SH-SY5Y (cell line): Measurements from ENCODE around the gene LRCH3.

Source experiments
- GATA2 ChIP-seq: IDR thresholded peaks from 2 replicates; pipeline ENCODE4 v1.6.1; 2011; ENCODE audit warnings: mild to moderate bottlenecking, low read depth, low read length
- GATA3 ChIP-seq: IDR thresholded peaks from 2 replicates; pipeline ENCODE4 v1.6.1; 2011; ENCODE audit warnings: low read depth, mild to moderate bottlenecking, low read length, moderate library complexity

Gene LRCH3

DNA sequence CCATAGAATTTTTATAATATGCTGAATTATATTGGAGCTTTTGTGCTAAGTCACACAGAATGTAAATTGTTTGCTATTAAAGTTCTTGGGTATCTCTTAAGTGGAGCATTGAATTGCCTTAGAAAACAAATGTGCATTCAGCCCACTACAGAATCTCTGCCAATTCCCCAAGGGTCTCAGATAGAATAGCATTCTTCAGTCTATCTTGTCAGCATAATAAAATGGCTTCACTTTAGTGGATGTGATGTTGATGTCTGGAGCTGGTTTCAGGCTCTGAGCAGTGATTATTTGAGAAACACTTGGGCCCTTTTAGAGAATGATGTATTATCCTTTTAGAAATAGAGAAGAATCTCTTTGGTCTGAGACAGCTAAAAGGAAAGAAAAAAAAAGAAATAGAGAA lies 45.2 kb downstream of the LRCH3 start:
- no peak for TF ChIP-seq GATA3
- TF ChIP-seq GATA2 = no peak

DNA sequence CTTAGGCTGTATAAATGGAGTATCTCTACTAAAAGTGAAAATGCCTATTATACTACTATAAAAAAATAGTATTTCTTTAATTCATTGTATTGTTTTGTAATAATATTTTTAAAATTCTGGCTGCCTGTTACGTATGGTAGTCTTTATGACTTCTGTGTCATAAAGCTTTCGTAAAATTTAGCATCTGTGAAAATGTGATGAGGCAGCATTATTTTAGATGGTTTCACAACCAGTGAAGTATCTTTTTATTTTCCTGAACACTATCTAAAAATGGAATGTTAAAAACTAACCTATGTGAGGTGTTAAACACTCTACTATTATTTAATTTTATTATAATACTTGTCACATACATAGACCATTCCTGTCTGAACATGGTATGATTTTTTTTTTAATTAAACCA lies 46.2 kb downstream of the LRCH3 start:
- no peak for TF ChIP-seq GATA2
- TF ChIP-seq GATA3 = no peak

DNA sequence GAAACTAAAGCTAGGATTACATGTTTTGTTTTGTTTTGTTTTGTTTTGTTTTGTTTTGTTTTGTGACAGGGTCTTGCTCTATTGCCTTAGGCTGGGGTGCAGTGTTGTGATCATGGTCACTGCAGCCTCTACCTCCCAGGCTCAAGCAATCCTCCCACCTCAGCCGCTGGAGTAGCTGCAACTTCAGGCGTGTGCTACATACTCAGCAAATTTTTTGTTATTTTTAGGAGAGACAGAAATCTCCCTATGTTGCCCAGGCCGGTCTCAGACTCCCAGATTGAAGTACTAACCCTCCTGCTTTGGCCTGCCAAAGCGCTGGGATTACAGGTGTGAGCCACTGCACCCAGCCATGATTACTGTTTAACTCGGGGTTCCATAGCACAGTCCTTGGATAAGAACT lies 50.7 kb downstream of the LRCH3 start:
- no peak for TF ChIP-seq GATA2
- no peak for TF ChIP-seq GATA3

DNA sequence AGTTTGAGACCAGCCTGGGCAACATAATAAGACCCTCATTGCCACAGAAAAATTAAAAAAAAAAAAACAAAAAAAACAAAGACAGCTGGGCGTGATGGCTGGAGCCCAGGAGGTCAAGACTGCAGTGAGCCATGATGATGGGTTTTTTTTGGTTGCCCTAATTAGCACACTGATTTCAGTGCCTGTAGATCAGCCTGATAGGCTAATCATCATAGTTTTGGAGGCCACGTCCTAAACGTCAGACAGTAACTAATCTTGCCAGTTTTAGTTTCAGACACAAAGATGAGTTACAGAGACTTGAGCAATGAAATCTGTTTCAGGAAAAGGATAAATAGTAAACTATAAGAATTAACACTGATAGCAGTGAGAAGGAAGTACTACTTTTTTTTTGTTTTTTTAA lies 55.4 kb downstream of the LRCH3 start:
- TF ChIP-seq GATA3 (no peak), GATA2 (0 out of 2 replicates have a peak, but pooled peaks have one; percentile 19)

DNA sequence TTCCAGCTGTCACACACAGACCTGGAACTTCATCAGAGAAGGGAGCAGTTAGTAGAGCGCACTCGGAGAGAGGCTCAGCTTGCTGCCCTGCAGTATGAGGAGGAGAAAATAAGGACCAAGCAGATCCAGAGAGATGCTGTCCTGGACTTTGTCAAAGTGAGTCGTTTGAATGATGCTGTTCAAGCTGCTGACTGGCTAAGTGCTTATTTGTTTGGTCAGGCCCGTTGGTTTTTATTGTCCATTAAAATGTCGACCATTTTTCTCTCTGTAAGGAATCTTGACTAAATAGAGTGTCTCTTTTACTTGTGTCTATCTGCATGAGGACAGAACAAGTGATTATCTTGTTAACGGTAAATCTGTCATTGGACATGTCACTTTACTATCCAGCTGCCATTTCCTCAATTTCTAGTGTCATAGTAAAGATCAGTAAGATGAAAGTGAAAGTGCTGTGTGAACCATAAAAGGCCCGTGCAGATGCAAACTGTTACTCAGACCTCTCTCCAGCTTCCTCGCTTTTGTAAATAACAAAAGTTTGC lies 56.9 kb downstream of the LRCH3 start:
- TF ChIP-seq GATA3 = no peak
- TF ChIP-seq GATA2 = no peak

DNA sequence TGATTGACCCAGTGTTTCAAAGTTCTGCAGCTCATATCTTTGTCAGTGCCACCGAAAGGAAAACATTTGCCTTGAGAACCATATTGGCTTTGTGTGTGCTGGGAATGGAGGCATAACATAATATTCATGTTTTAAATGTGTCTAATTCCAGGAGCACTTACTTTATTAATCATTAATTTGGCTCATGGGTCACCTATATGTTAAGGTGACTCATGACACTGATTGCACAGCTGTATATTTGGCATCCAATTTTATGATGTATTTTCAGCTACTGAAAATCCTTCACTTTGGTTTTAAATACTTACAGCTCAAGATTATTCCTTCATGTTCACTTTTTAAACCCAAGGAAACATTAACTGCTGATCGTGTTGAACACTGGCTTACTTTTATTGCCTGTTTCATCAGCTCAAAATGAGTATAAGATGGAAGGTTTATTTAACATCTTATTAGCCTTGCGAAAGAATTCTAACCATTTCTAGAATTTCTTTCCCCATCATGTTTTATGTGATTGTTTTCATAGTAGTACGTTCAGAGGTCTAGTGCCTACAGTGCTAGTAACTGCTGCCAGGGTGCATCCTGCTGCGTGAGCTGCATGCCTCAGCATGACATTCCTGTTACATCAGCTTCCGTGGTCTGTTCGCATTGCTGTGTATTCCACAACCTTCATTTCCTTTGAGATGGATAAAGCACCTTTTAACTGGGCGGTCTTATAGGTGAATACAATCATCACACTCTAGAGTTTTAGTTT lies 63.7 kb downstream of the LRCH3 start:
- TF ChIP-seq GATA3 (no peak), GATA2 (no peak)

DNA sequence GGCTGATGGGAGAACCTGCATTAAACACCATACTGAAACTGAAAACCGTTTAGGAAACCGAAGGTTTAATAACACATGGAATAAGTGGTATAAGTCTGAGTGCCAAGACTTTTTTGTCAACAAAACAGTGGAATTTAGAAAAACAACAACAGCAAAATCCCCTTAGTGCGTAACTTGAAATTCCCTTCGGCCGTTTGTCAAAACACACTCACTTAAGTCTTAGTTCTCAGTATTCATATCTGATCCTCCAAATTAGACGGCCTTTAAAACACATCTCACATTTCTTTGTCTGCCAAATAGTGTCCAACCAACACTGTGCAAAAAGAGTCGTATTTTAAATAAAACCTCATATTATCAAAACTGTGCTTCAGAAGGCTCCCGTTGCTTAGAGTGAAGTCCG lies 64.5 kb downstream of the LRCH3 start:
- TF ChIP-seq GATA2 = no peak
- TF ChIP-seq GATA3 = no peak

DNA sequence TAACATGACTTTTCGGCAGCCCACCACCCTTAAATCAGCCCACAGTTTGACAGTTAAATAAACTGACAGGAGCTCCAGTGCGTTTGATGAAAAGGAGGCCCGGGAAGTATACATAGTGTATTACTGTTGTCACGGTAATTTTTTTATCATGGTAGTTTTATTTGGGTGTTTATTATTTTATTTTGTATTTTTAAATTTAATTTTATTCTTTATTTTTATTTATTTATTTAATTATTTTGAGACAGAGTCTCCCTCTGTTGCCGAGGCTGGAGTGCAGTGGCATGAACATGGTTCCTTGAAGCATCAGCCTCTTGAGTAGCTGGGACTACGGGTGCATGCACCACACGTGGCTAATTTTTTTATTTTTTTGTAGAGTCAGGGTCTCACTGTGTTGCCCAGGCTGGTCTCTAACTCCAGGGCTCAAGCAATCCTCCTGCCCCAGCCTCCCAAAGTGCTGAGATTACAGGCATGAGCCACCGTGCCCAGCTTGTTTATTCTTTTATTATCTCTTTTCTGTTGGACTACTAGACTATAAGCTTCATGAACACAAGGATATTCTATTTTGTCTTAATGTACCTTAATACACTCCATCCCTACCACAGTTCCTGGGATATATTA lies 65.3 kb downstream of the LRCH3 start:
- TF ChIP-seq GATA2 (no peak), GATA3 (no peak)

DNA sequence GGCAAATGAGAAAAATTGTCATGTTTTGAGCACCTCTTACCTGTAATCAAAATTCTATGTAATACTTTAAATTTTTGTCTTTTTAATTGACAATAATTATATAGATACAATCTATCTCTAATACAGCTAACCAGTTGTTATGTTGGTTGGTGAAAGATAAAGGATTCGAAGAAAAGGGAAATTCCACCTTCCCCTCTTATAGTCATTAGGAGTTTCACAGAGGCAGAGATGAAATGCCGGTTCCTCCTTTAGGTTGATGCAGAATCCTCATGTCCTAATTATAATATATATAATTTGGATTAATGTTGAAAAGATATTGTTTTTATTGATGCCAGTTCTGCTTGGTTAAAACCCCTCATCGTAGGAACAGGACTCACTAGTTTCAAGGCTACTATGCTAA lies 67.1 kb downstream of the LRCH3 start:
- no peak for TF ChIP-seq GATA3

DNA sequence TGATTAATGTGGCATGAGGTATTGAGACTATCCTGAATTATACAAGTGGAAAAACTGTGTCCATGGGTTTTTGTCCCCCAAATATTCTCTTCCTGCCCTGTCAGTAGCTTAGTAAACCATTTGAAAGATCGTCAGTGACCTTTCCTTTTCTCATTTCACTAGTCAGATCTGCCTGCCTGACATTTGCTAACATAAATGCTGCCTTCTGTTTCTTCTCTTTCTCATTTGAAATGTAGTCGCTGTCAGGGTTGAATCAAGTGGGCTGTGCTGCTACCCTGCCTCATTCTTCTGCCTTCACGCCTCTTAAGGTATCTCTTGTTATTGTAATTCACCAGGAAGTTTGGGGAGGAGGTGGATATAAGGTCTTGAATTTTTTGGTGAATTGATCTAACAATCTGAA lies 67.5 kb downstream of the LRCH3 start:
- TF ChIP-seq GATA3 (no peak), GATA2 (no peak)

DNA sequence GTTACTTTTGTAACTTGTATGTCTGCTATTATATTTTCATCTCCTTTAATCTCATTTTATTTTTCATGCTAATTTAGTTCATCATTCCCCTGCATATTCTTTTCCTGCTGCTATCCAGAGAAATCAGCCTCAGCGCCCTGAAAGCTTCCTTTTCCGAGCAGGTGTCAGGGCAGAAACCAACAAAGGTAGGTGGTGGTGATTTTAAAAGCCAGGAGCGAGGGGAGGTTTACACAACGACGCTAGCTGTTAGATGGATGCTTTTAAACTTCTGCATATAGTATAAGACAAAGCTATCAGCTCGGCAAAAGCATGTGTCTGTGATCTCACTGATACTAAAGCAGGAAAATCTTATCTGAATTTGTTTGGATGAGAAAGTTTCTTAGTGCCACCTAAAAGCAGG lies 75.0 kb downstream of the LRCH3 start:
- TF ChIP-seq GATA3 (no peak), GATA2 (no peak)

DNA sequence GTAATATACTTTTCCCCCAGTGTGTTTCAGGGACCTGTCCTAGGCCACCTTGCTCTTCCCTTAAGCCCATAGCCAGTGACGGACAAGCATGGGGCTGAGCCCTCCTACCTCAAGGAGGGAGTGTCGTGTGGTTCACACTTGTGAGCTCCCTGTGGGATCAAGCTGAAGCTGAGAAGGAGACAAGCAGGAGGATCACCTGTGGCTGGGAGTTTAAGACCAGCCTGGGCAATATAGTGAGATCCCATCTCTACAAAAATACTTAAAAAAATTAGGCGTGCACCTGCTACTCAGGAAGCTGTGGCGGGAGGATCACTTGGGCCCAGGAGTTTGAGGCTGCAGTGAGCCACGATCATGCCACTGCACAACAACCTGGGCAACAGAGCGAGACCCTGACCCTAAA lies 82.3 kb downstream of the LRCH3 start:
- no peak for TF ChIP-seq GATA2
- no peak for TF ChIP-seq GATA3

DNA sequence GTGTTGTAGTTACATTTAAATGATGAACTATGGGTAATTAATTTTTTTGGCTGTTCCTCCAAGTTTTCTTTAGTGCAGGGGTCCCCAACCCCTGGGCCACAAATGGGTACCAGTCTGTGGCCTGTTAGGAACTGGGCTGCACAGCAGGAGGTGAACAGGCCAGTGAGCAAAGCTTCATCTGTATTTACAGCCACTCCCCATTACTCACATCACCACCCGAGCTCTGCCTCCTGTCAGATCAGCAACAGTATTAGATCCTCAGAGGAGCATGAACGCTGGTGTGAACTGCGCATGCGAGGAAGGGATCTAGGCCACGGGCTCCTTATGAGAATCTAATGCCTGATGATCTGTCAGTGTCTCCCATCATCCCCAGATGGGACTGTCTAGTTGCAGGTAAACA lies 83.0 kb downstream of the LRCH3 start:
- TF ChIP-seq GATA3 = no peak
- no peak for TF ChIP-seq GATA2

DNA sequence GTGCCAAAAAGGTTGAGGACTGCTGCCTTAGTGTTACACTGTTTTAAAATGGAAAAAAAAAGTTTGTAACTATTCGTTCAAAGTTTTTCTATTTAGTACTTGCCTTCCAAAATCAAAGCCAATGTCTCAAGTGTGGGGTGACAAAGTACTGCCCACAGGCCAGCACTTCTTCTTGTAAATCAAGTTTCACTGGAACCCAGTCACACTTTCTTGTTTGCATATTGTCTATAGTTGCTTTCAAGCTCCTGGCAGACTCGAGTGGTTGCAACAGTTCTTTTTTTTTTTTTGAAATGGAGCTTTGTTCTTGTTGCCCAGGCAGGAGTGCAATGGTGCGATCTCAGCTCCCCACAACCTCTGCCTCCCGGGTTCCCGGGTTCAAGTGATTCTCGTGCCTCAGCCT lies 83.6 kb downstream of the LRCH3 start:
- TF ChIP-seq GATA2 = no peak
- no peak for TF ChIP-seq GATA3

DNA sequence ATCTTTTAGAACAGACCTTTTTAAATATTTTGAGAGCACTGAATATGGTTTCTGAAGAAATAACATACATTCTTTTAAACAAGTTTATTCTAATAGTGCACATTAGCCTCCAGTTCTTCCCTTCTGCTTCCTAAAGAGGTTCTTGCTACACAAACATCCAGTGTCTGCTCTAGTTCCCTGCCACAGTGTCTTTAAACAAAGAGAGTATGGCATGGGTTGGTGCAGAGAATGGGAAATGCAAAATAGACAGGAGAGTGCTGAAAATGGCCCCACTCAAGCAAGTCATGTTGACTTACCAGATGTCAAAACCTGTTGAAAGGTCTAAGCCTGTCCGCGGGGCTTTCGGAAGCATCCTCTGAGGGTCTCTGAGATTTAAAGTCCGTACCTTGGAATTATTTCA lies 86.8 kb downstream of the LRCH3 start:
- TF ChIP-seq GATA2 = no peak
- TF ChIP-seq GATA3 = no peak
